Uterus (tissue), 2 donors: Measurements from ENCODE around the gene SLC9A6.

Experiments
- POLR2A ChIP-seq, 2 donors: fragments of 450-650 bp; IDR thresholded peaks; one replicate each; pipeline ENCODE4 v1.6.1; 2016; ENCODE audit warnings: antibody characterized with exemption in 2 of 2, mild to moderate bottlenecking in 1 of 2, moderate library complexity in 1 of 2
- TF ChIP-seq, protein P1 (sequence below), 4 experiments: fragments of 200-600 bp in 2 of 4; fragments of 450-650 bp in 2 of 4; sonication (generic) in 2 of 4; IDR thresholded peaks; one replicate each; pipeline ENCODE4 v1.5.1; 2016 to 2019; ENCODE audit warnings: antibody characterized with exemption in 4 of 4, mild to moderate bottlenecking in 2 of 4, moderate library complexity in 1 of 4

DNA sequence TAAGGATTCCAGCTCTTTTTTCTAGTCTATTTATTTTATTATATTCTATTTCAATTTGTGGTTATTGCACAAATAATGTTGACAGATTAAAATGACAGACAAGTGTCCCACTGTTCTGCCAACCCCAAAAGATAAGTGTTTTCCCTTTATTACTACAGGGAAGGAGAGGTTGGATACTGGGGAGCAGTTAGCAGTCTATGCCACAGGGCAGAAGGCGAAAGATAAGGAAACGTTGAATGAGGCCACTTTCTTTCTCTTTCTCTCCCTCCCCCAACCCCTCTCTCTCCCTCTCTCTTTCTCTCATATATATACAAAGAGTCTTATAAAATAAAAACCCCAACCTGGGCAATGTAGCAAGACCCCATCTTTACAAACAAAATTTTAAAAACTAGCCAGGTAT lies 31.6 kb downstream of the SLC9A6 start:
- TF ChIP-seq, protein P1, sequence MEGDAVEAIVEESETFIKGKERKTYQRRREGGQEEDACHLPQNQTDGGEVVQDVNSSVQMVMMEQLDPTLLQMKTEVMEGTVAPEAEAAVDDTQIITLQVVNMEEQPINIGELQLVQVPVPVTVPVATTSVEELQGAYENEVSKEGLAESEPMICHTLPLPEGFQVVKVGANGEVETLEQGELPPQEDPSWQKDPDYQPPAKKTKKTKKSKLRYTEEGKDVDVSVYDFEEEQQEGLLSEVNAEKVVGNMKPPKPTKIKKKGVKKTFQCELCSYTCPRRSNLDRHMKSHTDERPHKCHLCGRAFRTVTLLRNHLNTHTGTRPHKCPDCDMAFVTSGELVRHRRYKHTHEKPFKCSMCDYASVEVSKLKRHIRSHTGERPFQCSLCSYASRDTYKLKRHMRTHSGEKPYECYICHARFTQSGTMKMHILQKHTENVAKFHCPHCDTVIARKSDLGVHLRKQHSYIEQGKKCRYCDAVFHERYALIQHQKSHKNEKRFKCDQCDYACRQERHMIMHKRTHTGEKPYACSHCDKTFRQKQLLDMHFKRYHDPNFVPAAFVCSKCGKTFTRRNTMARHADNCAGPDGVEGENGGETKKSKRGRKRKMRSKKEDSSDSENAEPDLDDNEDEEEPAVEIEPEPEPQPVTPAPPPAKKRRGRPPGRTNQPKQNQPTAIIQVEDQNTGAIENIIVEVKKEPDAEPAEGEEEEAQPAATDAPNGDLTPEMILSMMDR (IDR thresholded peaks at IDR 0.05): no peak
- no peak for TF ChIP-seq POLR2A (IDR thresholded peaks at IDR 0.05)
